Body of pancreas (tissue), 4 donors: ENCODE data around the gene PRKAG2. TPM values are rescaled to one million over a fixed set of nuclear protein-coding genes. Genes with fewer than 3 reads are reported as not detected.

Source experiments
- ATAC-seq: fragments of 150-250 bp; one replicate; pipeline ENCODE4 v1.9.1; 2016
- DNase-seq, 4 donors: peaks; one replicate each; pipeline ENCODE4 v3.0.0-alpha.2; 2019
- H3K27ac ChIP-seq, 4 donors: fragments of 200-600 bp; sonication (generic); 1 replicate in 3 of 4; 2 replicates in 1 of 4; pipeline versions ENCODE4 v1.5.1 to v1.6.1; 2016 to 2019; ENCODE audit warnings: mild to moderate bottlenecking in 1 of 4, mixed read lengths in 1 of 4, moderate library complexity in 1 of 4
- H3K27me3 ChIP-seq, 2 donors: fragments of 200-600 bp; sonication (generic); one replicate each; pipeline ENCODE4 v1.6.0; 2016; ENCODE audit warnings: mild to moderate bottlenecking in 1 of 2
- H3K36me3 ChIP-seq, 2 donors: fragments of 200-600 bp; sonication (generic); replicated peaks in 1 of 2; 2 replicates each; pipeline ENCODE4 v1.5.1; 2016; ENCODE audit warnings: low read depth in 2 of 2; ENCODE audit not compliant: insufficient read depth in 1 of 2
- H3K4me1 ChIP-seq: fragments of 200-600 bp; sonication (generic); one replicate; pipeline ENCODE4 v1.6.0; 2016
- H3K4me3 ChIP-seq, 2 donors: fragments of 200-600 bp; sonication (generic); 1 replicate in 1 of 2; 2 replicates in 1 of 2; pipeline ENCODE4 v1.5.1; 2016 to 2019
- H3K9me3 ChIP-seq, 3 donors: fragments of 200-600 bp; sonication (generic); 1 replicate in 2 of 3; 2 replicates in 1 of 3; pipeline ENCODE4 v1.5.1; 2016
- POLR2A ChIP-seq, 3 donors: fragments of 450-650 bp; IDR thresholded peaks; one replicate each; pipeline ENCODE4 v1.6.1; 2016; ENCODE audit warnings: antibody characterized with exemption in 3 of 3, mild to moderate bottlenecking in 2 of 3
- WGBS, 2 donors: methylation state at CpG; one replicate each; pipeline ENCODE4 v1.1.5; 2017; 5-methylcytosine and 5-hydroxymethylcytosine counted together
- intact Hi-C: fragments of 100-400 bp; cut with DNase I; formaldehyde crosslinking; loops from one replicate; pipeline ENCODE4 v1.15.1; 2023
- total RNA-seq, 2 donors: library from RNA; depleted of rRNA; stranded (reverse); fragments of >200 nt; gene quantifications; one replicate each; pipeline ENCODE4 v1.1.0, GENCODE V29; 2016
- TF ChIP-seq, protein P1 (sequence below), 7 experiments: fragments of 450-650 bp in 4 of 7; fragments of 200-600 bp in 3 of 7; sonication (generic) in 3 of 7; IDR thresholded peaks; one replicate each; pipeline ENCODE4 v1.5.1; 2016 to 2019; ENCODE audit warnings: antibody characterized with exemption in 7 of 7

PRKAG2 gene
- total RNA-seq, 2 donors from 2014 or later: 9.9 to 24.4 TPM

DNA sequence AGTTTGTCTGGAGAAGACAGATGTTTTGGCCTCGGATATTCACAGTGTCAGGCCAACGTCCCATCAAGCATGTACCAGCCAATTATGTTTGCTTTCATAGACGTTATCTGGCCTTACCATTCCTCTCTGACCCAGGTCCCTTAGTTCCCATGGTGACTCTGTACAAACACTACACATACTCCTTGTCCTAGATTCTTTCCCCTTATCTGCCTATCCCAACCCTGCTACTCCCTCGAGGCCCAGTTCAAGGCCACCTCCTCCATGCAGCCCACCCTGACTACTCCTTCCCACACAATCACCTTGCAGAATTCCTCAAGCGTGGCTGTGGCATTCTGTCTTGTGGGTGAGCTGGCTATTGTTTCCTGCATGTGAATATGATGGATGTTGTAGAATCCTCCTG is 155.2 kb downstream of the PRKAG2 start:
- ATAC-seq (peak; percentile 61), DNase-seq (no peak)
- Histone ChIP-seq H3K27ac (no peak overlapping the region), H3K4me3 (no peak overlapping the region), H3K9me3 (no peaks in the 10 kb centered on the region), H3K4me1 (peaks cover 28% of the 10 kb centered on the region), H3K36me3 (no peaks in the 10 kb centered on the region), H3K27me3 (no peaks in the 10 kb centered on the region)
- TF ChIP-seq, protein P1, sequence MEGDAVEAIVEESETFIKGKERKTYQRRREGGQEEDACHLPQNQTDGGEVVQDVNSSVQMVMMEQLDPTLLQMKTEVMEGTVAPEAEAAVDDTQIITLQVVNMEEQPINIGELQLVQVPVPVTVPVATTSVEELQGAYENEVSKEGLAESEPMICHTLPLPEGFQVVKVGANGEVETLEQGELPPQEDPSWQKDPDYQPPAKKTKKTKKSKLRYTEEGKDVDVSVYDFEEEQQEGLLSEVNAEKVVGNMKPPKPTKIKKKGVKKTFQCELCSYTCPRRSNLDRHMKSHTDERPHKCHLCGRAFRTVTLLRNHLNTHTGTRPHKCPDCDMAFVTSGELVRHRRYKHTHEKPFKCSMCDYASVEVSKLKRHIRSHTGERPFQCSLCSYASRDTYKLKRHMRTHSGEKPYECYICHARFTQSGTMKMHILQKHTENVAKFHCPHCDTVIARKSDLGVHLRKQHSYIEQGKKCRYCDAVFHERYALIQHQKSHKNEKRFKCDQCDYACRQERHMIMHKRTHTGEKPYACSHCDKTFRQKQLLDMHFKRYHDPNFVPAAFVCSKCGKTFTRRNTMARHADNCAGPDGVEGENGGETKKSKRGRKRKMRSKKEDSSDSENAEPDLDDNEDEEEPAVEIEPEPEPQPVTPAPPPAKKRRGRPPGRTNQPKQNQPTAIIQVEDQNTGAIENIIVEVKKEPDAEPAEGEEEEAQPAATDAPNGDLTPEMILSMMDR (IDR thresholded peaks at IDR 0.05): no peak
- no peak for TF ChIP-seq POLR2A (IDR thresholded peaks at IDR 0.05)
- 30 to 32% methylated on average over 5 of the region's 5 CpGs for whole genome bisulfite sequencing, 2 donors
- intact Hi-C loops: no loop called here

DNA sequence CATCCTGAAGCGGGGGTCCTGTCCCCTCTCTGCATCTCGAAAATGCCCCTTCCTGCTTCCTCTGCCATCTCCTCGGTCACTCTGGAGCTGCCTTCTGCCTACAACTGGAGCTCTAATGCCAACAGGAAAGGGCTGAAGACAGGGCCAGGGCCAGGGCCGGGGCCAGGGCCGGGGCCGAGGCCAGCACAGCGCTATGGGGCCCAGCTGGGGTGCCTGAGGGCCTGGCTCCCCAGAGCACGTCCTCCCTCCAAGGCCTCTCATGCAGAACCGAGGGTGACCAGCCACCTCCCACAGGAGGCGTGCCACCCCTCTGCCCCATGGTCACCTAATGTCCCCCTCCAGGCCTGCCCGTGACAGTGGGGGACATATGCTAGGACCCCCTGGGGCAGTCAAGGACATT is 155.7 kb downstream of the PRKAG2 start:
- Histone ChIP-seq H3K4me3 (no peak overlapping the region), H3K27me3 (no peaks in the 10 kb centered on the region), H3K27ac (no peak overlapping the region), H3K9me3 (no peaks in the 10 kb centered on the region), H3K36me3 (no peaks in the 10 kb centered on the region), H3K4me1 (peaks cover 32% of the 10 kb centered on the region)
- TF ChIP-seq POLR2A (IDR thresholded peaks at IDR 0.05): no peak
- TF ChIP-seq, protein P1 (IDR thresholded peaks at IDR 0.05): no peak
- WGBS, 2 donors: 82% methylated on average over 8 to 11 of the region's 11 CpGs
- intact Hi-C loops: no loop called here
- DNase-seq (no peak), ATAC-seq (no peak)

DNA sequence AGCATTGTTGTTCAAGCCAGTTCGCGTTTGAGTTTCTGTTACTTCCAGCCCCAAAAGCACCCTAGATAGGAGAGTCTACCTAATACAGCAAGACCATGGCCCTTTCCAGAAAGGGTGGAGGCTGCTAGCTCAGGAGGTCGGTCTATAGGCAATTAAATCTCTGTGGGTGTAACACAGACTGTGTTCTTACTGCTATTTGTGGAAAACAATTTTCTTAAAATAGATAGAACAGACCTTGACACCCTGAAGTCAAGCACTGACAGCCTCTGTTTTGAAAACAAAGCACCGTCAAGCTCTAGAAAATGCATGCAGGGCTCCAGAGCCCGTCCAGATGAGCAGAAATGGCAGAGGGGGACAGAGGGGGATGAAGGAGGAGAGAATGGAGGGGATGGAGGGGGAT is 156.6 kb downstream of the PRKAG2 start:
- H3K27me3 ChIP-seq: no peaks in the 10 kb centered on the region
- intact Hi-C loops: no loop called here
- no peak overlapping the region for H3K27ac ChIP-seq
- WGBS, 2 donors: 61 to 67% methylated on average over 5 of the region's 5 CpGs
- DNase-seq: no peak
- no peaks in the 10 kb centered on the region for H3K36me3 ChIP-seq
- no peak for ATAC-seq
- TF ChIP-seq, protein P1 (IDR thresholded peaks at IDR 0.05): no peak
- H3K4me1 ChIP-seq: peaks cover 42% of the 10 kb centered on the region
- H3K9me3 ChIP-seq: no peaks in the 10 kb centered on the region
- no peak overlapping the region for H3K4me3 ChIP-seq

DNA sequence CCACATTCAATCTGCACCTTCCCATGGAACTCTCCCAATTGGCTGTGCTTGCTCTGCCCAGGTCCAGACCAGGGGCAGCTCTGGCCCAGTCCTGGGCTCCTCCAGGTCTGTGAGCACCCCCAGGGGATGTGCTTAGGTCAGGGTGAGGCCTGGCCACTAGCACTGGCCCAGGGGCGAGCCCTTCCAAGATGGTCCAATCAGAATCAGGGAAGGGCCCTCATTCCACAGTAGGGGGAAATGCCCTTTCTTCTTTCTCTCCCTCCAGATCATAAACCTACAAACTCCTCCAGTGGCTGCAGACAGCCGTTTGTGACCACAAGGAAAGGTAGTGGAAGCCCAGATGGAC is 157.0 kb downstream of the PRKAG2 start:
- Histone ChIP-seq H3K9me3 (no peaks in the 10 kb centered on the region), H3K4me3 (no peak overlapping the region), H3K36me3 (no peaks in the 10 kb centered on the region), H3K27ac (no peak overlapping the region), H3K27me3 (no peaks in the 10 kb centered on the region), H3K4me1 (peaks cover 42% of the 10 kb centered on the region)
- no peak for TF ChIP-seq POLR2A (IDR thresholded peaks at IDR 0.05)
- TF ChIP-seq, protein P1 (IDR thresholded peaks at IDR 0.05): no peak
- no peak for DNase-seq
- no peak for ATAC-seq
- intact Hi-C loops: no loop called here
- WGBS, 2 donors: 81 to 96% methylated on average over 2 of the region's 2 CpGs

DNA sequence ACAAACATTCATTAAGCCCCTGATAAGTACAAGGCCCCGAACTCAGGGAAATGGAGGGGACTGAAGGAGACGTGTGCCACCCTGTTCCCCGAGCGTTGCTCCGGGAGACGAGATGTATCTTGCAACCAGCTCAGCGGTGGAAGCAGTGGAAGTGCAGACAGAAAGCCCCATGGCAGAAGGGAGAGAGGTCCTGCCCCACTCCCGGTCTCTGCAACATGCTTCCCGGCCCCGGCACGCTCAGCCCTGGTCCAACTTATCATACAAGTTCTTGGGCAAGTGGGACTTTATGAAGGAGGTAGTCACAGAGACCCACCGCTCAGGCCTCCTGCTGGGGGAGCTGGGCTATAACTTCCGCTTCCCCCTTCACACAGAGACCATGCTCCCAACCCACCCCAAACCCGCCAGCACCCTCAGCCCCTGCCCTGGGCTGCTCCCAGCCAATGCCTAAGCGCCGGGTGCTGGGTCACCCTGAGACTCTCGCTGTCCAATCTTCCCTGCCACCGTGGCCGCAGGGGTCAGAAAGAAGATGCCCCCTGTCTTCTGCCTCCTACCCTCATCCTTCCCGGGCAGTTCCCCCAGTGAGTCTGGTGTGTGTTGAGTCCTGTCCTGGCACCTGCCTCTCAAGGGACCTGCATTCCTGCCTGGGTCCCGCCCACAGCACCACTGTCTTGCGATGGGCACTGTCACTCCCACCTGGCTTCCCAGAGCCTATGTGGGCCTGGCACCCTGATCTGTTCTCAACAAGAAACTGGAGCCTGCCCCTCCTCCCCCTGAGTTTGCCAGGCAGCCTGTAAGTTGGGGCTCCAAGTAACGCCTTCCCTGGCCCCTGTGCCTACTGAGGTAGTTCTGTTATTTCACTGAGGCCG is 157.7 kb downstream of the PRKAG2 start:
- Histone ChIP-seq H3K9me3 (no peaks in the 10 kb centered on the region), H3K4me3 (no peak overlapping the region), H3K36me3 (no peaks in the 10 kb centered on the region), H3K27ac (no peak overlapping the region), H3K4me1 (peaks cover 42% of the 10 kb centered on the region), H3K27me3 (no peaks in the 10 kb centered on the region)
- TF ChIP-seq, protein P1 (IDR thresholded peaks at IDR 0.05): no peak
- no peak for TF ChIP-seq POLR2A (IDR thresholded peaks at IDR 0.05)
- ATAC-seq: no peak
- WGBS, 2 donors: 95 to 96% methylated on average over 22 to 23 of the region's 24 CpGs
- DNase-seq: no peak
- intact Hi-C loops: no loop called here
